ENCODE results near the gene FLCN.

The FLCN gene

DNA sequence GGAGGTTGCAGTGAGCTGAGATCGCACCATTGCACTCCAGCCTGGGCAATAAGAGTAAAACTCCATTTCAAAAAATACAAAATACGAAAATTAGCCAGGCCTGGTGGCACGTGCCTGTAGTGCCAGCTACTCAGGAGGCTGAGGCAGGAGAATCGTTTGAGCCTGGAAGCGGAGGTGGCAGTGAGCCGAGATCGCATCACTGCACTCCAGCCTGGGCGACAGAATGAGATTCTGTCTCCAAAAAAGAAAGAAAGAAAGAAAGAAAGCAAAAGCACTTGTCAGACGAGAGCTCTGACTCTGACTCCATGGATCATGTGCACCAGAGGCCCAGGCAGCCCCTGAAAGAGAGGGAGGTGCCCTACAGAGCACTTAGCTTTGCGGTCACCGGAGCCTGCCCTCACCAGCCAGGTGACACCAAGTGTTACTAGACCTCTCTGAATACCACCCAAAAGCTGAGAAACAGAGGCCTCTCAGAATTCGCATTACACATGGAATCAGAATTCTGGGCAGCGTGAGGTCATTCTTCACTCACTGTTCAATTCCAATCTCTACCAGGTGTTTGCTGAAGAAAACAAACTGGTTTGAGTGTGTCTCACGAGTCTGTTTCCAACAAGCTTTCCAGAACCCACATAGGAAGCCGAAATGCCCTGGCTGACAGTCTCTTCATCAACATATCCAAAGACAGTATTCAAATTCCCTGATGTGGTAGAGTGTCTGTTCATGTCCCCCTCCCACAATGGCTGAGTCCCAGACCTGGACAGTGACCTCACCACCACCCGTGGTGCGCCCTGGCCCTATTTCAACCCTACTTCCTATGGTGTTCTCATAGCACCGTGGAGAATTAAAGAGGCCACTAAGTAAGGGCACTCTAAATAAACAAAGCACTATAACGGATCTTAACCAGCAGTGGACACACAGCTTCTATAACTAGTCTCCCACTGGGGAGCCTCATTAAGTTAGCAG is 1.5 kb downstream of the FLCN start:
- Histone ChIP-seq H4K20me1 (ENCODE audit: insufficient read depth, low read length) (no peaks in the 10 kb centered on the region), H3K9me3 (replicated peaks; ENCODE audit: insufficient read depth, low read length) (no peaks in the 10 kb centered on the region), H3K79me2 (ENCODE audit: low read length) (peaks cover 54% of the 10 kb centered on the region), H3K27me3 (replicated peaks; ENCODE audit: insufficient read depth, low read length) (no peaks in the 10 kb centered on the region), H3K9ac (ENCODE audit: low read length) (peak overlapping the region; percentile 98; the same call in 1 of the 2 replicates), H3K9me2 (replicated peaks; ENCODE audit: insufficient read depth, low read length) (no peaks in the 10 kb centered on the region), H3K4me3 (ENCODE audit: low read length) (peak overlapping the region; percentile 93), H3F3A (ENCODE audit: insufficient read depth, low read length) (peaks cover 18% of the 10 kb centered on the region), H3K4me1 (ENCODE audit: low read length) (peaks cover 23% of the 10 kb centered on the region), H2AFZ (ENCODE audit: low read length) (no peak overlapping the region), H3K27ac (ENCODE audit: low read length) (no peak overlapping the region), H3K4me2 (ENCODE audit: low read depth, low read length) (peak overlapping the region; percentile 95), H3K36me3 (replicated peaks; ENCODE audit: insufficient read depth, low read length) (no peaks in the 10 kb centered on the region; the same call in 1 of the 2 replicates)
- TF ChIP-seq CTCF (IDR thresholded peaks at IDR 0.05; ENCODE audit: low read length), result no peak
- TF ChIP-seq EZH2 (optimal IDR thresholded peaks at IDR 0.05; ENCODE audit: low read depth, low read length), result no peak
- no peak for TF ChIP-seq EZH2phosphoT487 (IDR thresholded peaks at IDR 0.05; ENCODE audit: low read length)
- DNase-seq, result no peak

GRCh38 chr17:17232303-17232621 is 4.7 kb downstream of the FLCN start:
- H3K9me3 ChIP-seq (replicated peaks; ENCODE audit: insufficient read depth, low read length), result no peaks in the 10 kb centered on the region
- H3K9me2 ChIP-seq (replicated peaks; ENCODE audit: insufficient read depth, low read length), result no peaks in the 10 kb centered on the region
- no peaks in the 10 kb centered on the region; the same call in 1 of the 2 replicates for H3K36me3 ChIP-seq (replicated peaks; ENCODE audit: insufficient read depth, low read length)
- no peak overlapping the region for H2AFZ ChIP-seq (ENCODE audit: low read length)
- H3K79me2 ChIP-seq (ENCODE audit: low read length), result peaks cover 72% of the 10 kb centered on the region
- no peaks in the 10 kb centered on the region for H4K20me1 ChIP-seq (ENCODE audit: insufficient read depth, low read length)
- no peak overlapping the region for H3K4me2 ChIP-seq (ENCODE audit: low read depth, low read length)
- no peak overlapping the region for H3K9ac ChIP-seq (ENCODE audit: low read length)
- peaks cover 6% of the 10 kb centered on the region for H3K4me1 ChIP-seq (ENCODE audit: low read length)
- TF ChIP-seq EZH2 (optimal IDR thresholded peaks at IDR 0.05; ENCODE audit: low read depth, low read length) (no peak), CTCF (IDR thresholded peaks at IDR 0.05; ENCODE audit: low read length) (no peak), EZH2phosphoT487 (IDR thresholded peaks at IDR 0.05; ENCODE audit: low read length) (no peak)
- H3K27ac ChIP-seq (ENCODE audit: low read length), result no peak overlapping the region
- no peak for DNase-seq
- no peaks in the 10 kb centered on the region for H3K27me3 ChIP-seq (replicated peaks; ENCODE audit: insufficient read depth, low read length)
- H3K4me3 ChIP-seq (ENCODE audit: low read length), result no peak overlapping the region
- no peaks in the 10 kb centered on the region for H3F3A ChIP-seq (ENCODE audit: insufficient read depth, low read length)

GRCh38 chr17:17231621-17232302 is 5.2 kb downstream of the FLCN start:
- H3K9me2 ChIP-seq (replicated peaks; ENCODE audit: insufficient read depth, low read length), result no peaks in the 10 kb centered on the region
- no peak overlapping the region for H2AFZ ChIP-seq (ENCODE audit: low read length)
- H3K27ac ChIP-seq (ENCODE audit: low read length), result no peak overlapping the region
- H4K20me1 ChIP-seq (ENCODE audit: insufficient read depth, low read length), result no peaks in the 10 kb centered on the region
- no peak overlapping the region for H3K4me2 ChIP-seq (ENCODE audit: low read depth, low read length)
- H3K27me3 ChIP-seq (replicated peaks; ENCODE audit: insufficient read depth, low read length), result no peaks in the 10 kb centered on the region
- H3F3A ChIP-seq (ENCODE audit: insufficient read depth, low read length), result no peaks in the 10 kb centered on the region
- TF ChIP-seq CTCF (IDR thresholded peaks at IDR 0.05; ENCODE audit: low read length), result no peak
- TF ChIP-seq EZH2 (optimal IDR thresholded peaks at IDR 0.05; ENCODE audit: low read depth, low read length), result no peak
- no peak for TF ChIP-seq EZH2phosphoT487 (IDR thresholded peaks at IDR 0.05; ENCODE audit: low read length)
- no peaks in the 10 kb centered on the region for H3K9me3 ChIP-seq (replicated peaks; ENCODE audit: insufficient read depth, low read length)
- H3K4me1 ChIP-seq (ENCODE audit: low read length), result peaks cover 6% of the 10 kb centered on the region
- peaks cover 68% of the 10 kb centered on the region for H3K79me2 ChIP-seq (ENCODE audit: low read length)
- H3K36me3 ChIP-seq (replicated peaks; ENCODE audit: insufficient read depth, low read length), result peaks cover under 1% of the 10 kb centered on the region
- no peak overlapping the region for H3K9ac ChIP-seq (ENCODE audit: low read length)
- DNase-seq, result no peak
- H3K4me3 ChIP-seq (ENCODE audit: low read length), result no peak overlapping the region

All from MM.1S (cell line).